Lung microvascular endothelial cell (primary cell): Measurements from ENCODE around the gene EIF1B. TPM values are rescaled to one million over a fixed set of nuclear protein-coding genes. Genes with fewer than 3 reads are reported as not detected.
A peak's percentile ranks its signal among the peaks of the same experiment; 100 is the strongest.

Source experiments
- DNase-seq, 2 donors: peaks; one replicate each; pipeline versions ENCODE4 v3.0.0 to v3.0.0-alpha.2; 2010; ENCODE audit warnings: low read depth in 2 of 2
- total RNA-seq: library from RNA; depleted of rRNA; stranded (reverse); fragments of >200 nt; gene quantifications from 2 replicates; pipeline ENCODE4 v1.2.1, GENCODE V29; 2014

Gene EIF1B
- total RNA-seq, 1 donor from 2014 or later = 13.3 TPM

GRCh38 chr3:40308725-40309417, 636 bp upstream of the EIF1B start:
- no peak for DNase-seq

- DNase-seq = peak; percentile 64 to 68
Measured at GRCh38 chr3:40309925-40310695, 603 bp downstream of the EIF1B start.

GRCh38 chr3:40310705-40311104, 1.2 kb downstream of the EIF1B start:
- DNase-seq = peak; percentile 37

- DNase-seq = peak in 1 of 2 donors; percentile 7
Measured at GRCh38 chr3:40312661-40313226, 3.2 kb downstream of the EIF1B start.

- peak in 1 of 2 donors; percentile 63 for DNase-seq
Measured at GRCh38 chr3:40313975-40314860, 4.7 kb downstream of the EIF1B start.

GRCh38 chr3:40317061-40317855, 7.8 kb downstream of the EIF1B start:
- peak; percentile 78 to 83 for DNase-seq

- DNase-seq = no peak
Measured at GRCh38 chr3:40321818-40322217, 12.3 kb downstream of the EIF1B start.

GRCh38 chr3:40323946-40324345, 14.4 kb downstream of the EIF1B start:
- no peak for DNase-seq

GRCh38 chr3:40324621-40325020, 15.1 kb downstream of the EIF1B start:
- DNase-seq = no peak

GRCh38 chr3:40325465-40325864, 16.0 kb downstream of the EIF1B start:
- DNase-seq = no peak

- no peak for DNase-seq
Measured at GRCh38 chr3:40328374-40328773, 18.9 kb downstream of the EIF1B start.

- DNase-seq = no peak
Measured at GRCh38 chr3:40329071-40329470, 19.6 kb downstream of the EIF1B start.

- no peak for DNase-seq
Measured at GRCh38 chr3:40332684-40333083, 23.2 kb downstream of the EIF1B start.

- DNase-seq = no peak
Measured at GRCh38 chr3:40333416-40333815, 23.9 kb downstream of the EIF1B start.

- DNase-seq = no peak
Measured at GRCh38 chr3:40333852-40334251, 24.3 kb downstream of the EIF1B start.

- no peak for DNase-seq
Measured at GRCh38 chr3:40336101-40336500, 26.6 kb downstream of the EIF1B start.

- no peak for DNase-seq
Measured at GRCh38 chr3:40336511-40337135, 27.1 kb downstream of the EIF1B start.

GRCh38 chr3:40337136-40338108, 27.9 kb downstream of the EIF1B start:
- no peak for DNase-seq

- no peak for DNase-seq
Measured at GRCh38 chr3:40339871-40340270, 30.4 kb downstream of the EIF1B start.
